CD8-positive, alpha-beta memory T cell (primary cell): ENCODE data around the gene ADGRD2. TPM values are rescaled to one million over a fixed set of nuclear protein-coding genes. Genes with fewer than 3 reads are reported as not detected.

Experiments used
- CTCF ChIA-PET: fragments of 350-600 bp; sonication (Branson Sonifier 250); formaldehyde crosslinking; loops from one replicate; lab custom pipeline; 2021; ENCODE audit warnings: antibody characterized with exemption; lab: Charles Lee
- POLR2A ChIA-PET: fragments of 350-600 bp; sonication (Branson Sonifier 250); formaldehyde crosslinking; loops from one replicate; lab custom pipeline; 2021; ENCODE audit warnings: antibody characterized with exemption; lab: Charles Lee
- DNase-seq, 5 donors: peaks; one replicate each; pipeline versions ENCODE4 v3.0.0 to v3.0.0-alpha.2; 2020 to 2022; ENCODE audit warnings: mixed read lengths in 1 of 5
- H3K27ac ChIP-seq: one replicate; pipeline ENCODE4 v1.7.0; 2013; ENCODE audit warnings: low read depth, mild to moderate bottlenecking, low read length, moderate library complexity
- H3K27me3 ChIP-seq: 2 replicates; pipeline ENCODE4 v1.7.0; 2013; ENCODE audit warnings: low read length, mild to moderate bottlenecking; ENCODE audit not compliant: insufficient read depth, poor library complexity, severe bottlenecking
- H3K36me3 ChIP-seq: 2 replicates; pipeline ENCODE4 v1.7.0; 2013; ENCODE audit warnings: mild to moderate bottlenecking, low read length, moderate library complexity; ENCODE audit not compliant: insufficient read depth
- H3K4me1 ChIP-seq: 2 replicates; pipeline ENCODE4 v1.7.0; 2013; ENCODE audit warnings: mild to moderate bottlenecking, low read length, moderate library complexity; ENCODE audit not compliant: insufficient read depth
- H3K4me3 ChIP-seq: 2 replicates; pipeline ENCODE4 v1.7.0; 2013; ENCODE audit warnings: mild to moderate bottlenecking, low read length
- H3K9me3 ChIP-seq: 2 replicates; pipeline ENCODE4 v1.7.0; 2013; ENCODE audit warnings: mild to moderate bottlenecking, low read length
- H3K27ac Mint-ChIP-seq, 8 donors: one replicate each; pipeline ENCODE4 v1.8.0; 2020 to 2021; ENCODE audit warnings: mixed read lengths in 8 of 8, mild to moderate bottlenecking in 6 of 8, inconsistent platforms in 3 of 8, moderate library complexity in 3 of 8
- H3K27me3 Mint-ChIP-seq, 2 donors: one replicate each; pipeline ENCODE4 v1.8.0; 2020 to 2021; ENCODE audit warnings: mixed read lengths in 2 of 2, mild to moderate bottlenecking in 1 of 2, moderate library complexity in 1 of 2
- H3K36me3 Mint-ChIP-seq, 3 donors: one replicate each; pipeline ENCODE4 v1.8.0; 2020 to 2021; ENCODE audit warnings: mixed read lengths in 3 of 3, inconsistent platforms in 1 of 3, mild to moderate bottlenecking in 1 of 3
- H3K4me1 Mint-ChIP-seq, 3 donors: one replicate each; pipeline ENCODE4 v1.8.0; 2020 to 2021; ENCODE audit warnings: mixed read lengths in 3 of 3, inconsistent platforms in 1 of 3, mild to moderate bottlenecking in 1 of 3
- H3K4me3 Mint-ChIP-seq, 7 donors: one replicate each; pipeline ENCODE4 v1.8.0; 2020 to 2021; ENCODE audit warnings: mixed read lengths in 7 of 7, mild to moderate bottlenecking in 6 of 7, moderate library complexity in 4 of 7, inconsistent platforms in 2 of 7
- H3K9me3 Mint-ChIP-seq, 5 donors: one replicate each; pipeline ENCODE4 v1.8.0; 2020 to 2022; ENCODE audit warnings: mixed read lengths in 5 of 5, mild to moderate bottlenecking in 3 of 5, moderate library complexity in 2 of 5, inconsistent platforms in 1 of 5
- polyA plus RNA-seq: library from polyadenylated mRNA; unstranded; fragments of 300-500 nt; fragmentation: Illumina TruSeq; gene quantifications from one replicate; pipeline ENCODE4 v1.2.3, GENCODE V29; 2021
- total RNA-seq, 2 experiments: library from RNA; stranded (reverse); gene quantifications; one replicate each; pipeline ENCODE4 v1.2.3, GENCODE V29; 2021

The ADGRD2 gene
- total and polyA plus RNA-seq, 3 experiments from 2014 or later = not detected

GRCh38 chr9:124454791-124455443, 4.7 kb downstream of the ADGRD2 start:
- Mint-ChIP-seq H3K9me3 (no peaks in the 10 kb centered on the region), H3K4me3 (no peak overlapping the region), H3K36me3 (no peaks in the 10 kb centered on the region), H3K27ac (no peak overlapping the region), H3K4me1 (no peaks in the 10 kb centered on the region), H3K27me3 (peaks cover 19 to 20% of the 10 kb centered on the region in 2 donors)
- Histone ChIP-seq H3K9me3 (no peaks in the 10 kb centered on the region), H3K36me3 (no peaks in the 10 kb centered on the region), H3K27me3 (peaks cover 4% of the 10 kb centered on the region), H3K4me3 (no peak overlapping the region), H3K27ac (no peak overlapping the region), H3K4me1 (no peaks in the 10 kb centered on the region)
- ChIA-PET CTCF (no interaction called here), POLR2A (no interaction called here)
- DNase-seq = no peak

GRCh38 chr9:124455820-124456219, 5.6 kb downstream of the ADGRD2 start:
- Mint-ChIP-seq H3K27ac (peak overlapping the region in 1 of 8 donors; percentile 42), H3K27me3 (peaks cover 17 to 18% of the 10 kb centered on the region in 2 donors), H3K36me3 (no peaks in the 10 kb centered on the region), H3K9me3 (no peaks in the 10 kb centered on the region), H3K4me1 (no peaks in the 10 kb centered on the region), H3K4me3 (no peak overlapping the region)
- H3K36me3 ChIP-seq = no peaks in the 10 kb centered on the region
- no peak overlapping the region for H3K4me3 ChIP-seq
- POLR2A ChIA-PET = no interaction called here
- CTCF ChIA-PET = no interaction called here
- H3K9me3 ChIP-seq = no peaks in the 10 kb centered on the region
- no peak overlapping the region for H3K27ac ChIP-seq
- H3K27me3 ChIP-seq = no peaks in the 10 kb centered on the region
- no peaks in the 10 kb centered on the region for H3K4me1 ChIP-seq
- no peak for DNase-seq

- Histone ChIP-seq H3K27me3 (no peaks in the 10 kb centered on the region), H3K4me3 (no peak overlapping the region), H3K27ac (no peak overlapping the region), H3K4me1 (no peaks in the 10 kb centered on the region), H3K36me3 (no peaks in the 10 kb centered on the region), H3K9me3 (no peaks in the 10 kb centered on the region)
- no peak for DNase-seq
- Mint-ChIP-seq H3K27ac (no peak overlapping the region), H3K9me3 (no peaks in the 10 kb centered on the region), H3K4me1 (no peaks in the 10 kb centered on the region), H3K36me3 (no peaks in the 10 kb centered on the region), H3K4me3 (no peak overlapping the region), H3K27me3 (peaks cover 10 to 15% of the 10 kb centered on the region in 2 donors)
- ChIA-PET POLR2A (no interaction called here), CTCF (no interaction called here)
Observed at GRCh38 chr9:124456341-124457078, 6.3 kb downstream of the ADGRD2 start.

GRCh38 chr9:124457079-124457886, 7.0 kb downstream of the ADGRD2 start:
- no peak overlapping the region for H3K27ac Mint-ChIP-seq
- H3K27me3 ChIP-seq = no peaks in the 10 kb centered on the region
- no peak overlapping the region for H3K27ac ChIP-seq
- H3K27me3 Mint-ChIP-seq = peaks cover 4 to 12% of the 10 kb centered on the region in 2 donors
- no peaks in the 10 kb centered on the region for H3K9me3 Mint-ChIP-seq
- H3K4me1 Mint-ChIP-seq = no peaks in the 10 kb centered on the region
- H3K9me3 ChIP-seq = no peaks in the 10 kb centered on the region
- H3K4me3 Mint-ChIP-seq = no peak overlapping the region
- POLR2A ChIA-PET = no interaction called here
- H3K4me3 ChIP-seq = no peak overlapping the region
- H3K36me3 Mint-ChIP-seq = no peaks in the 10 kb centered on the region
- CTCF ChIA-PET = no interaction called here
- H3K36me3 ChIP-seq = no peaks in the 10 kb centered on the region
- DNase-seq = peak in 1 of 5 donors; percentile 15
- H3K4me1 ChIP-seq = no peaks in the 10 kb centered on the region

GRCh38 chr9:124457887-124458431, 7.7 kb downstream of the ADGRD2 start:
- H3K27me3 Mint-ChIP-seq = peaks cover 0 to 8% of the 10 kb centered on the region in 2 donors
- H3K27ac Mint-ChIP-seq = no peak overlapping the region
- Histone ChIP-seq H3K4me1 (no peaks in the 10 kb centered on the region), H3K4me3 (no peak overlapping the region), H3K36me3 (no peaks in the 10 kb centered on the region), H3K27ac (no peak overlapping the region), H3K27me3 (no peaks in the 10 kb centered on the region), H3K9me3 (no peaks in the 10 kb centered on the region)
- H3K36me3 Mint-ChIP-seq = no peaks in the 10 kb centered on the region
- no peak overlapping the region for H3K4me3 Mint-ChIP-seq
- peak in 1 of 5 donors; percentile 41 for DNase-seq
- H3K9me3 Mint-ChIP-seq = no peaks in the 10 kb centered on the region
- no peaks in the 10 kb centered on the region for H3K4me1 Mint-ChIP-seq
- ChIA-PET CTCF (no interaction called here), POLR2A (no interaction called here)

GRCh38 chr9:124458441-124458840, 8.2 kb downstream of the ADGRD2 start:
- Histone ChIP-seq H3K4me1 (no peaks in the 10 kb centered on the region), H3K36me3 (no peaks in the 10 kb centered on the region), H3K27ac (no peak overlapping the region), H3K9me3 (no peaks in the 10 kb centered on the region), H3K27me3 (no peaks in the 10 kb centered on the region), H3K4me3 (no peak overlapping the region)
- H3K4me1 Mint-ChIP-seq = no peaks in the 10 kb centered on the region
- H3K36me3 Mint-ChIP-seq = no peaks in the 10 kb centered on the region
- H3K27me3 Mint-ChIP-seq = peaks cover 0 to 10% of the 10 kb centered on the region in 2 donors
- no peaks in the 10 kb centered on the region for H3K9me3 Mint-ChIP-seq
- POLR2A ChIA-PET = no interaction called here
- CTCF ChIA-PET = no interaction called here
- no peak for DNase-seq
- H3K27ac Mint-ChIP-seq = no peak overlapping the region
- H3K4me3 Mint-ChIP-seq = no peak overlapping the region

- peaks cover 7 to 11% of the 10 kb centered on the region in 2 donors for H3K27me3 Mint-ChIP-seq
- ChIA-PET CTCF (no interaction called here), POLR2A (interaction anchor here (0.6 kb wide), 1 partner anchor 45 kb away, joined by 7 read pairs; no protein-coding TSS in a partner anchor)
- Histone ChIP-seq H3K4me1 (no peaks in the 10 kb centered on the region), H3K9me3 (no peaks in the 10 kb centered on the region), H3K36me3 (no peaks in the 10 kb centered on the region), H3K4me3 (no peak overlapping the region), H3K27ac (no peak overlapping the region), H3K27me3 (no peaks in the 10 kb centered on the region)
- no peak overlapping the region for H3K27ac Mint-ChIP-seq
- no peaks in the 10 kb centered on the region for H3K36me3 Mint-ChIP-seq
- no peaks in the 10 kb centered on the region for H3K4me1 Mint-ChIP-seq
- no peak for DNase-seq
- H3K4me3 Mint-ChIP-seq = no peak overlapping the region
- peaks cover 0 to 2% (median 0%) of the 10 kb centered on the region in 5 donors for H3K9me3 Mint-ChIP-seq
Observed at GRCh38 chr9:124462739-124463138, 12.5 kb downstream of the ADGRD2 start.
